Gastroesophageal sphincter (tissue), 3 donors: ENCODE measurements around the gene HSPA9.

Experiments
- CTCF ChIP-seq, 4 experiments: fragments of 200-600 bp in 2 of 4; fragments of 450-650 bp in 2 of 4; sonication (generic) in 1 of 4; IDR thresholded peaks; one replicate each; pipeline ENCODE4 v1.5.1; 2017 to 2019; ENCODE audit warnings: antibody characterized with exemption in 4 of 4, mild to moderate bottlenecking in 2 of 4, moderate library complexity in 2 of 4
- POLR2A ChIP-seq, 2 donors: fragments of 450-650 bp; IDR thresholded peaks; one replicate each; pipeline ENCODE4 v1.6.1; 2017; ENCODE audit warnings: antibody characterized with exemption in 2 of 2, mild to moderate bottlenecking in 2 of 2, moderate library complexity in 1 of 2

- no peak for TF ChIP-seq CTCF (IDR thresholded peaks at IDR 0.05)
- no peak for TF ChIP-seq POLR2A (IDR thresholded peaks at IDR 0.05)
Observed at GRCh38 chr5:138602371-138603000, 27.3 kb upstream of the HSPA9 start.
